ENCODE data around the gene MIEN1.

DNA sequence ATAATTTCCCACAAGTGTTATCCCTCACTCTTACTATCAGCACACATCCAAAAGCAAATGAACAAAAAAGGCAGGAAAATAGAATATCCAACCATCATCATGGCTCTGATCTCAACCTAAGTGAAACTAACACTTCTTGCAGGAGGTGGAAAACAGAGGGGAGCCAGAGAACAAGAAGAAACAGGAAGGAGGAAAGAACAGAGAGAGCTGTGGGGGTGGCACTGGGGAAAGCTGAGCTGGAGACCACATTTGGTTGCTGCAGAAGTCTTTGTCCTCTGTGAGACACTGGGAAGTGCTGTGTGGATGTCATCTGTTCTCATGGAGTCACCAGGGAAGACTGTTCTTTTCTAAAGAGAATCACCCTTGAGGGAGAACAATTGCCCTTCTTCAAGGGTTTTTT is 42.1 kb upstream of the MIEN1 start:
- TF ChIP-seq POLR2A (IDR thresholded peaks at IDR 0.05; ENCODE audit: low read depth, low read length) (no peak), POLR2AphosphoS5 (IDR thresholded peaks at IDR 0.05; ENCODE audit: low read depth, low read length) (no peak), TAF1 (IDR thresholded peaks at IDR 0.05; ENCODE audit: borderline replicate concordance, low read depth, low read length) (no peak)

Data from GM12892 (cell line).